HG03159 (cell line): Measurements from ENCODE around the gene GUCY2F.

Experiments used
- ATAC-seq: cut with Tn5 transposase; IDR thresholded peaks from one replicate; pipeline ENCODE4 v1.9.1; 2021; ENCODE audit warnings: mild to moderate bottlenecking, moderate library complexity; ENCODE audit not compliant: unreplicated experiment

The GUCY2F gene

GRCh38 chrX:109344678-109345077 is 137.2 kb downstream of the GUCY2F start:
- no peak for ATAC-seq

GRCh38 chrX:109344101-109344500 is 137.8 kb downstream of the GUCY2F start:
- ATAC-seq: no peak

GRCh38 chrX:109343671-109344070 is 138.2 kb downstream of the GUCY2F start:
- ATAC-seq: no peak

- no peak for ATAC-seq
Measured at GRCh38 chrX:109336141-109336540, 145.7 kb downstream of the GUCY2F start.

- no peak for ATAC-seq
Measured at GRCh38 chrX:109327251-109327650, 154.6 kb downstream of the GUCY2F start.
